GM21723 (cell line): ENCODE results near the gene IRX2.

ENCODE experiments used
- ATAC-seq: cut with Tn5 transposase; IDR thresholded peaks from one replicate; pipeline ENCODE4 v1.9.1; 2021; ENCODE audit warnings: mild to moderate bottlenecking, moderate library complexity; ENCODE audit not compliant: unreplicated experiment

IRX2 gene

GRCh38 chr5:2721385-2722138, 29.9 kb downstream of the IRX2 start:
- no peak for ATAC-seq

DNA sequence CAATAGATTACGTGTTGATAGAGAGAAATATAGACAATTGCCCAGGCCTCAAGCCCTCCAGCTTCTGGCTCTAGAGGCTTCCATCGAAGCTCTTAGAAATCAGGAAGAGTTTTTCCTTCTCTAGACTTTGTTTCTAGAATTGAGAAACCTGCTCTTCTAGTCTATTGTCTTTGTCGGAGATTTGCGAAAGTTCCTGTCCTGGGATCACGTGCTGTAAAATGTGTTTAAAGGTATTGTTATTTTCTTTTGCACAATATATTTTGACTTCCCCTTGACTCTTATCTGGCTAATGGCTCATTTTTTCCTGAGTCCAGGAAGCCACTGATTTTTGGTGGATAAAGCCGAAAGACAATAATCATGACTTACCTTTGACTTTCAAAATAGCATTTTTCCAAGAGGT, 32.1 kb downstream of the IRX2 start:
- ATAC-seq, result no peak

GRCh38 chr5:2718115-2718514, 33.4 kb downstream of the IRX2 start:
- no peak for ATAC-seq

DNA sequence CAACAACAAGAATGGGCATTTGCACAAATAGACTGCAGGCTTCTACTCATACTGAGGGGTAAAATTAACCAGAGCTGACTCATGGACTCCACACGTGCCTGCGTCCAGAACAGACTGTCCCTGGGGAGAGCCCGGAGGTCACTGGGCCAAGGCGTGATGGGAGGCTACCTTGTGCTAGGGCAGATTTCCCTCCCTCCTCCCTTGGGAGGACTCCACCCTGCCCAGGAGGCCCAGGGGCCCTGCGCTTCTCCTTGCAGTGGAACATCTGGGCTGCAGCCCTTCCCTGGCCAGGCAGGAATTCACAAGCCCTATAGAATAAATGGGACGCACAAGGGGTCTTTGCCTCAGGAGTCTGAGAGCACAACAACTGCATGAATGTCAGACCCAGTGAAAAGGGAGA, 35.6 kb downstream of the IRX2 start:
- no peak for ATAC-seq

DNA sequence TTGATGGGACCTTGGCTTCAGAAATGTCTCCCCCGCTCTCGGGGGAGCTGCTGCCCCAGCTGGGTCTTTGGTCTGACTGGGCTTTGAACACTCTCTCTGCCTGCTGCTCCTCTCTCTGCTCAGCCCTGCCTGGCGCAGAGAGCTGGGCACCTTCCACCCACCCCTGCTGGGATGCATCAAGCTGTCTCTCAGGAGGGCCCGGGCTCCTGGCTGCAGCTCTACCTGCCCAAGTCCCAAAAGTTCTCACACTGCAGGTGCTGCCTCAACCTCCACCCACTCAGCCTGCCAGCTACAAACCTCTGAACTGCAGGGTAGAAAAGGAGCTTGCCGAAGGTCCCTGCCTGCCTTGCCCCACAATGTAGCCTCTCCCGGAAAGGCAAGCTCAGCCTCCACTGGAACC, 36.7 kb downstream of the IRX2 start:
- no peak for ATAC-seq

GRCh38 chr5:2714026-2714425, 37.5 kb downstream of the IRX2 start:
- ATAC-seq, result no peak

GRCh38 chr5:2711446-2712425, 39.7 kb downstream of the IRX2 start:
- ATAC-seq, result no peak

DNA sequence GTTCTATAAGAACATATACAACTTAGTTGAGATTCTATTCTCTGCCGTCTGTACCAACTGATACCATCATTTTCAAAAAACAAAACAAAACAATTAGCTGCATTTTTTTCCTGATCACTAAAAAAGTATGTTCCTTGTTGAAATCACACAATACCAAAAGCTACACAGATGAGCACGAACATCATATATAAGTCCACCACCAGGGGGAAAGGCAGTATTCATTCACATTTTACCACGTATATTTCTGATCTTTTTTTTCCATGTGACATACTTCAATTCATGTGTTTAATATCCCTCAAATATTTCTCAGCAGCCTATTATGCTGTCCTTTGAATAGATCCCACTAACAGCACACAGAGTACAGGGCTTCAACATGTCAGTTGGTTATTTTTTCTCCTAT, 40.6 kb downstream of the IRX2 start:
- no peak for ATAC-seq

GRCh38 chr5:2709976-2710689, 41.3 kb downstream of the IRX2 start:
- no peak for ATAC-seq

DNA sequence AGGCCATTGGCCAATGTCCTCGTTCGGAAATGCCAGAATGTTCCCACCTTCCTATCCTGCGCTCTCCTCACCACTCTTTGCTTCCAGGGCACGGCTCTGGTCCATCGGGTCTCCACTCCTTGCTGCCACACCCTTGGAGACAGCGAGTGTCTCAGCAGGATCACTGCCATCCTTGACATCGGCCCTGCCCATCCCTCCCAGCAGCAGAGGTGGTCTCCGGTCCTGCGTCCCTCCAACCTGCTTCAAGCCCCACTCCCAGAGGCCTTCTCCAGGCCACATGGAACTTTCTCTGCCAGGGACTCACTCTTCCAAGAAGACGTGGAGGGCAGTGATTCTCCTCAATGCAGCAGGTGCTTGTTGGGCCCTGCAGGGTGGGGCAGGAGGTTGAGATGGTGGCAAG, 42.7 kb downstream of the IRX2 start:
- no peak for ATAC-seq

- ATAC-seq, result no peak
These were observed 43.3 kb downstream of the IRX2 start for GRCh38 chr5:2708132-2708531.

- no peak for ATAC-seq
These were observed 45.6 kb downstream of the IRX2 start for GRCh38 chr5:2705861-2706260.

DNA sequence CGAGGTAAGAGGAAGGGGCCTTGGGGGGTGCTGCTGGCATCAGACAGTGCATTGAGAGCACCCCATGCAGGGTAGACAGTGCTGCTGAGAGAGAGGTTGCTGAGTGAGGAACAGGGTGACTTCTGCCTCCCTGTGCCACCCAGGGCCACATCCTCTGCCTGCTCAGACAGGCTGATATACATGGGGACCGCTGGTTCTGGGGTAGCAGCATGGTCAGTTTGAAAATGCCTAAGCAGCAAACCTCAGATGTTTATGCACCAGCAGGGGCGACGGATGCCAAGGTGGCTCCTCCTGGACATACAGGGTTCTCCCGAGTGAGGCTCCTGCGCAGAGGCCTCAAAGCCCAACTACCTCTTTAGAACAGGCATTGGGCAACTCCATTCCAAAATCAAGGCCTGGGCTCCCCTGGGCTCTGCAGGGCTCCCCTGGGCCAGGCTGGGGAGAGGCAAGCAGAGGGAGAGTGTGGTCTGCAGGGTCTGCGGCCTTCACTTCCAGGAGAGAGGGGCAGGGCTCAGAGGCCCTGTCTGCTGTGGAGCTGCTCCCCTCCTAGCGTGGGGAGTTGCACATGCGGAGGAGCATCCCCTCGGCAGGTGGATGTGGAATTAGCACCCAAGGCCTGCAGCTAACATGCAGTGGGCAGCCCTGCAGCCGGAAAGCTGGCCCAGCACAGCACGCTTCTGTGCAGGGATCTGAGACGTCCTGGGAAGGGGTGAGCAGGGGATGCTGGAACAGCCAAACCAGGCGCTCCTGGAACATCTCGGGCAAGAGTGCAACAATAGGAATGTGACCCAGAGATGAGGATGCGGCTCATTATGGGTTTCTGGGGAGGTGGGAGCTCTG, 46.5 kb downstream of the IRX2 start:
- ATAC-seq, result no peak

DNA sequence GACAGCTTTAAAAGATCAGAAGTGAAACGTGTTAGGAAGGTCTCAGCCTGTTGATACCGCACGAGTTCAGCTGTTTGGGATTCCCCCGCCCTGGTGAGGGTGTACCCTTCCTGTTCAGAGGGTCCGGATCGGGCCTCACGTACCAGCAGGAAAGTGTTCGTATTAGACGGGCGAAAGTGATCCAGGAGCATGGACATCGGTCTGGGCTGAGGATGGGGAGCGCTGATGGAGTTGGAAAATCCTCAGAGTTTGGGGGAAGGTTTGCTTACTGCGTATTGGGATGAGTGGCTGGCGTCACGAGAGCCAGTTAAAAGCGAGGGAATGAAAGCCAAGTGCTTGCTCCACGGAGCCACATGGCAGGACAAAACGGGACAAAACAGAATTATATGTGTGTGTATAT, 47.4 kb downstream of the IRX2 start:
- no peak for ATAC-seq

DNA sequence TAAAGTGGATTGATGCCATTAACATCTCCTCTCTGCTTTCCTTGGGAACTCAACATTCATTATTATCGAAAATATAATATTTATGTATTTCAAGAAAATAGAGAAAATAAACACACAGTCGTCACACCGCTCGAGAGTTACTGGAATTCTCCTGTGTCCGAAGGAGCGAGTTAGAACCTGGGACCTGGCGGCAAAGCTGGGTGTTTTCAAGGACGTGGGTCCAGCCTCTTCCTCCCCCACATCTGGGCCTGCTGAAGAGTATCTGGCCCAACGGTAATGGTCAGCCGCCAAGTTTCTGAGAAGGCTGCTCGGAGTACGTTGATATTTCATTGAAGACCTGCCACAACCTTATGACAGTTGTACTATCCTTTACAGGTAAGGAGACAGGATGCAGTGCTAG, 47.9 kb downstream of the IRX2 start:
- ATAC-seq, result no peak

GRCh38 chr5:2703041-2703440, 48.4 kb downstream of the IRX2 start:
- ATAC-seq, result no peak

DNA sequence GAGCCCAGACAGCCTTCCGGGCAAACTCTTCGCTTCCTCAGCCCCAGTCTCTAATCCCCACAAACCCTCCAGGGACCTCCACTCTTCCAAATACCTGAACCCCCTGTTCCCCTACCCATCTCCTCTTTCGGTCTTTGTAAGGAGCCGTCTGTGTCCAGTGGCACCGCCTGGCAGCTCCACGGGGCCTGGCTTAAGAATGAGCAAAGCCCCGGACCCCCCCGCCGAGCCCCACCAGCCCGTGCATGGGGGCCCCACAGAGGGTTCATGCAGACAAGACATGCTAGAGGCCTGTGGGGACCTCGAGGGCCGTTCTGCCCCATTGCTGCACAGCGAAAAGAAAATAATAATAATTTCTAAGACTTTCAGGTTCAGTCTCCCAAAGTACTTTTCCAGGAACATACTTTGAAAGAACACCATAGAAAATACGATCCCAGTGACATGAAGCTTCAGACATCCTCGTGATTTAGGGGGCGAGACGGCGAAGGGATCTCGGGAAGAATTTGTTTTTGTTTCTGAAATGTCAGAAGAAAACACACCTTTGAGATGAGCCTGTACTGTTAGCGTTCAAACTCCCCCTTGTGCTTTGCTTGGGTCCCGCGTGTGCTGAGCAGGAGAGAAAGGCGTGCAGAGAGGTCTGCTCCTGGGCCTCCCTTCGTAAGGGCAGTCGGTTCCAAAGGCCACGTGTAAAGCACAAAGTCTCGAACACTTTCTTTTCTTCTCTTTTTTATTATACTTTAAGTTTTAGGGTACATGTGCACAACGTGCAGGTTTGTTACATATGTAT, 49.2 kb downstream of the IRX2 start:
- ATAC-seq, result no peak

- ATAC-seq, result no peak
These were observed 49.9 kb downstream of the IRX2 start for GRCh38 chr5:2701592-2701991.

DNA sequence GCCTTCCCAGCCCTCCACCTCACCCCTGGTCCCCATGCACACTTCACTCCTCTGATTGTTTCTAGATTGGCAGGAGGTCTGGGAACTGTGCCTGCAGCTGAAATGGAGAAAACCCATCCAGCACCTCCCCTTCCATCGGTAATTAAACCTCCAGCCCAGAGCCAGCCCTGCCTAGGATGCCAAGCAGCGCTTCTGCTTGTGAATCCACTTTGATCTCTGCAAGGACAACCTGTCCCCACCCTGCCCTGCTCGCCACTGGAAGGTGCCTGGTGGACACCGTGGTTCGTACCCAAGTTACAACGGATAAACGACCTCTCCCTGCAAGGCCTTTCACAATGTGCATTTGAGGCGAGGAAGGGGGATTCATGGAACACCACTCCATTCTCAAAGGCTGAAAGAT, 50.6 kb downstream of the IRX2 start:
- no peak for ATAC-seq

DNA sequence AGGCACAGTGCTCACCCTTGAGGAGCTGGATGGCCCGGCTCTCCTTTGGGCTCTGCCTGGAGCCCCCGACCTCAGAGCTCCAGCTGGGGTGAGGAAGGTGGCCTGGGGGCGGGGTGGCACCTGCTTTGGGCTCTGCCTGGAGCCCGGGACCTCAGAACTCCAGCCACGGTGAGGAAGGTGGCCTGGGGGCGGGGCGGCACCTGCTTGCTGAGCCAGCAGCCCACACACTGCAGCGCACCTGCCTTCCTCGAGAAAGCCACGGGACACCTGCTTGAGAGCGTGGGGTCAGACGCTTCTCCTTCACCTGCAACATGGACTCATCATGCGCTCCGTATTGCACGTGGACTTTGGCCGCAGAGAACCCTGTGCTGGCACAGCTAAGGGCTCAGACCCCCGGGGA, 51.8 kb downstream of the IRX2 start:
- no peak for ATAC-seq
